Kidney (tissue), 14 donors: ENCODE results near the gene ODF2L. TPM values are rescaled to one million over a fixed set of nuclear protein-coding genes. Genes with fewer than 3 reads are reported as not detected.

Experiments
- DNase-seq, 5 donors: peaks; one replicate each; pipeline ENCODE4 v3.0.0-alpha.2; 2013 to 2020
- FAIRE-seq: peaks from 2 replicates; lab custom pipeline; 2012; peaks lifted over from hg19 to GRCh38; lab: Jason Lieb, UNC
- H3K27ac ChIP-seq, 2 donors: one replicate each; pipeline ENCODE4 v1.7.0; 2013; ENCODE audit warnings: low read depth in 2 of 2, low read length in 2 of 2, inconsistent platforms in 1 of 2
- H3K27me3 ChIP-seq: one replicate; pipeline ENCODE4 v1.7.1; 2013; ENCODE audit warnings: low read length, inconsistent platforms; ENCODE audit not compliant: control insufficient read depth, insufficient read depth
- H3K36me3 ChIP-seq, 3 donors: one replicate each; pipeline versions ENCODE4 v1.7.0 to v1.7.1; 2013; ENCODE audit warnings: low read length in 3 of 3, control low read depth in 1 of 3, inconsistent platforms in 1 of 3; ENCODE audit not compliant: insufficient read depth in 3 of 3, control insufficient read depth in 2 of 3
- H3K4me1 ChIP-seq, 3 donors: one replicate each; pipeline versions ENCODE4 v1.7.0 to v1.7.1; 2013; ENCODE audit warnings: low read length in 3 of 3, inconsistent platforms in 1 of 3, low read depth in 1 of 3; ENCODE audit not compliant: control insufficient read depth in 2 of 3, insufficient read depth in 2 of 3
- H3K4me3 ChIP-seq, 3 donors: one replicate each; pipeline versions ENCODE4 v1.7.0 to v1.8.1; 2013; ENCODE audit warnings: low read length in 3 of 3, control low read depth in 1 of 3, inconsistent platforms in 1 of 3
- H3K9ac ChIP-seq, 3 donors: one replicate each; pipeline versions ENCODE4 v1.7.0 to v1.7.1; 2013; ENCODE audit warnings: low read length in 3 of 3, control low read depth in 1 of 3, inconsistent platforms in 1 of 3
- H3K9me3 ChIP-seq, 3 donors: one replicate each; pipeline versions ENCODE4 v1.7.0 to v1.7.1; 2013; ENCODE audit warnings: low read length in 3 of 3, control low read depth in 1 of 3, inconsistent platforms in 1 of 3; ENCODE audit not compliant: control insufficient read depth in 2 of 3, insufficient read depth in 1 of 3
- intact Hi-C: fragments of 100-400 bp; cut with DNase I; formaldehyde crosslinking; loops from one replicate; pipeline ENCODE4 v1.11.1; 2022
- polyA plus RNA-seq: library from polyadenylated mRNA; stranded (reverse); fragments of 350-450 nt; fragmentation: Illumina TruSeq; extraction: RNeasy Lipid Tissue Mini Kit (QIAGEN cat#74804); gene quantifications from one replicate; pipeline ENCODE4 v1.2.3, GENCODE V29; 2014; ENCODE audit warnings: low read depth, low replicate concordance; ENCODE audit not compliant: insufficient read depth
- total RNA-seq: library from RNA; stranded (reverse); fragmentation: NEBNext Ultra II Directional; extraction: Animal tissue kit (Norgen Biotek cat#: 25700); gene quantifications from one replicate; pipeline ENCODE4 v1.2.1, GENCODE V29; 2021
- TF ChIP-seq, protein P1 (sequence below): IDR thresholded peaks from 3 replicates; pipeline ENCODE4 v1.5.1; 2012; ENCODE audit warnings: mild to moderate bottlenecking, moderate library complexity, borderline replicate concordance; ENCODE audit not compliant: insufficient read depth; ENCODE audit errors: extremely low read depth
- donor health status: control.
- donor health status: control.
- donor health status: control.
- donor health status: control.
- donor health status: control.
- donor health status: DM: yes; HTN: yes; CAD: no.
- donor health status: Normal renal cell carcinoma (clear cell type).

ODF2L gene
- total and polyA plus RNA-seq, 2 donors from 2014 or later = 19.2 to 57.3 TPM

DNA sequence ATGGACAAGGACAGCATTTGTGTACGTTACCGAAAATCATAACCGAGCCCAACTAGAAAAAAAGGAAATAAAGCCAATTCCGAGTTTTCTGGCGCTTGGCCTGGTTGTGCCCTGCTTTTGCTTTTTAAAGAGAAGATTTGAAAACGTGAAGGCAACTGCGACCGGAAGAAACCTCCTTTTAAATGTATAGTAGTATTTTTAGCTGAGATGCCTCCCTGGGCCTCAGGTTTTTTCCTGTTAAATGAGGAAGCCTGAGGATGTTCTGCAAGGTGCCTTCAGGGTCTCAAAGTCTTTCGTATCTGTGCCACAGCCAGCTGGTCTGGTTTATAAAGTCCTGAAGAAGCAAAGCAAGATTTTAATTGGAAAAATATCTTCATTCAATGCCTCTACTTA is 371 bp upstream of the ODF2L start:
- H3K4me3 ChIP-seq = peak overlapping the region; percentile 72 to 99 (median 97)
- no peaks in the 10 kb centered on the region for H3K27me3 ChIP-seq
- peak overlapping the region; percentile 45 to 65 for H3K27ac ChIP-seq
- intact Hi-C loops = no loop called here
- FAIRE-seq (no peak), DNase-seq (no peak)
- H3K36me3 ChIP-seq = no peaks in the 10 kb centered on the region
- H3K9me3 ChIP-seq = no peaks in the 10 kb centered on the region
- peaks cover 0 to 4% (median 3%) of the 10 kb centered on the region in 3 donors for H3K4me1 ChIP-seq
- TF ChIP-seq, protein P1, sequence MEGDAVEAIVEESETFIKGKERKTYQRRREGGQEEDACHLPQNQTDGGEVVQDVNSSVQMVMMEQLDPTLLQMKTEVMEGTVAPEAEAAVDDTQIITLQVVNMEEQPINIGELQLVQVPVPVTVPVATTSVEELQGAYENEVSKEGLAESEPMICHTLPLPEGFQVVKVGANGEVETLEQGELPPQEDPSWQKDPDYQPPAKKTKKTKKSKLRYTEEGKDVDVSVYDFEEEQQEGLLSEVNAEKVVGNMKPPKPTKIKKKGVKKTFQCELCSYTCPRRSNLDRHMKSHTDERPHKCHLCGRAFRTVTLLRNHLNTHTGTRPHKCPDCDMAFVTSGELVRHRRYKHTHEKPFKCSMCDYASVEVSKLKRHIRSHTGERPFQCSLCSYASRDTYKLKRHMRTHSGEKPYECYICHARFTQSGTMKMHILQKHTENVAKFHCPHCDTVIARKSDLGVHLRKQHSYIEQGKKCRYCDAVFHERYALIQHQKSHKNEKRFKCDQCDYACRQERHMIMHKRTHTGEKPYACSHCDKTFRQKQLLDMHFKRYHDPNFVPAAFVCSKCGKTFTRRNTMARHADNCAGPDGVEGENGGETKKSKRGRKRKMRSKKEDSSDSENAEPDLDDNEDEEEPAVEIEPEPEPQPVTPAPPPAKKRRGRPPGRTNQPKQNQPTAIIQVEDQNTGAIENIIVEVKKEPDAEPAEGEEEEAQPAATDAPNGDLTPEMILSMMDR = no peak
- peak overlapping the region; percentile 51 to 95 (median 95) for H3K9ac ChIP-seq

DNA sequence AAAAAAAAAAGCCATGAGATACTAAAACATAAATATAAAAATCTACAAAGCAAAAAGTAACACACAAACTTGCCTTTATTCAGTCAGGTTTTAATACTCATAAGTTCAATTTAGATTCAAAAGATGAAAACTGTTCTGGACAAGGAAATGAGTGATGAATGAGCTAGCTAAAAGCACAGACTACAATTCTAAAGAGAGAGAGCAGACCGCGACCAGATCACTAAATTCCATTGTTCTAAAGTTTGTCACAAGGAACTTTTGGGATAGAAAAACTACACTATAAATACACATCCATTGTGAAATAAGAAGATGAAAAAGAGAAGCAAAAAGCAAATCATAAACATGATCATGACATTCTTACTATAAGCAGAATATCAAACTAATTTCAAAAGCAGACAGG is 1.7 kb downstream of the ODF2L start:
- Histone ChIP-seq H3K4me1 (peaks cover 0 to 4% (median 3%) of the 10 kb centered on the region in 3 donors), H3K9ac (no peak overlapping the region), H3K27ac (no peak overlapping the region), H3K4me3 (no peak overlapping the region), H3K27me3 (no peaks in the 10 kb centered on the region), H3K9me3 (no peaks in the 10 kb centered on the region), H3K36me3 (no peaks in the 10 kb centered on the region)
- FAIRE-seq (peak; percentile 52), DNase-seq (no peak)
- intact Hi-C loops = no loop called here
- TF ChIP-seq, protein P1 = no peak

DNA sequence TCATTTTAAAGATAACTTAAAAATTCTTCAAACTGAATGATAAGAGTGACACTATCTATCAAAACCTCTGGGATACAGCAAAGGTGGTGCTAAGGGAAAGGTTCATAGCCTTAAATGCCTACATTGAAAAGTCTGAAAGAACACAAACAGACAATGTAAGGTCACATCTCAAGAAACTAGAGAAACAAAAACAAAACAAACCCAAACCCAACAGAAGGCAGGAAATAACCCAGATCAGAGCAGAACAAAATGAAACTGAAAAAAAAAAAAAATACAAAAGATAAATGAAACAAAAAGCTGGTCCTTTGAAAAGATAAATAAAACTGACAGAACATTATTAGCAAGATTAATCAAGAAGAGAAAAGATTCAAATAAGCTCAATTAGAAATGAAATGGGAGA is 6.8 kb downstream of the ODF2L start:
- Histone ChIP-seq H3K27me3 (no peaks in the 10 kb centered on the region), H3K9me3 (no peaks in the 10 kb centered on the region), H3K4me1 (no peaks in the 10 kb centered on the region), H3K9ac (no peak overlapping the region), H3K36me3 (no peaks in the 10 kb centered on the region), H3K4me3 (no peak overlapping the region), H3K27ac (no peak overlapping the region)
- DNase-seq (no peak), FAIRE-seq (peak; percentile 74)
- intact Hi-C loops = no loop called here
- TF ChIP-seq, protein P1 = no peak

DNA sequence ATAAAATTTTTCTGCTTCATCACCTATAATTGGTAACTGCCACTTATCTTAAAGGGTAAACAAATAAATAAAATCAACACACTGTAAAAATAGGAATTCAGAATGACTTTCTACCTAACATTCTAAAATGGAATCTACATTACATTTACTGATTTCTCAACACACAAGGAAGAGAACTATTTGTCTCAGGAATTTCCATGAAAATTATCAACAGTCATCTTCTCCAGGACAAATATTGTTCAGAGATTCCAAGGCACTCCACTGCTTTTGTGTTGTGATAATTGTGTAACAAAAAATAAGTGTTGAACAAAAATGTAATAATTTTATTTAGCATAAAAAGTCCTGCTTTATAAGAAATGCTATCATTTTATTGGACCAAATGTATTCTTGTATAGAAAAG is 7.3 kb downstream of the ODF2L start:
- Histone ChIP-seq H3K9me3 (no peaks in the 10 kb centered on the region), H3K9ac (no peak overlapping the region), H3K27me3 (no peaks in the 10 kb centered on the region), H3K4me1 (no peaks in the 10 kb centered on the region), H3K4me3 (no peak overlapping the region), H3K36me3 (no peaks in the 10 kb centered on the region), H3K27ac (no peak overlapping the region)
- intact Hi-C loops = no loop called here
- DNase-seq = no peak
- no peak for FAIRE-seq
- TF ChIP-seq, protein P1 = no peak
